H9 (cell line): ENCODE data around the gene COL18A1. TPM values are rescaled to one million over a fixed set of nuclear protein-coding genes. Genes with fewer than 3 reads are reported as not detected.

Experiments
- DNase-seq: peaks from one replicate; pipeline ENCODE4 v3.0.0-alpha.2; 2017
- H2AFZ ChIP-seq: one replicate; pipeline ENCODE4 v1.6.1; 2013; ENCODE audit warnings: mild to moderate bottlenecking, low read length, control low read depth, moderate library complexity
- H2AK5ac ChIP-seq: 2 replicates; pipeline ENCODE4 v1.6.1; 2013; ENCODE audit warnings: low read length, control low read depth, mixed read lengths; ENCODE audit not compliant: insufficient read length
- H2BK120ac ChIP-seq: one replicate; pipeline ENCODE4 v1.6.1; 2013; ENCODE audit warnings: low read depth, mild to moderate bottlenecking, low read length, control low read depth, inconsistent platforms; ENCODE audit not compliant: poor library complexity, severe bottlenecking
- H2BK12ac ChIP-seq: 2 replicates; pipeline ENCODE4 v1.6.1; 2013; ENCODE audit warnings: low read length, control low read depth, mixed read lengths, low read depth; ENCODE audit not compliant: insufficient read length
- H2BK15ac ChIP-seq: 2 replicates; pipeline ENCODE4 v1.6.1; 2013; ENCODE audit warnings: low read depth, low read length, control low read depth
- H2BK20ac ChIP-seq: one replicate; pipeline ENCODE4 v1.6.1; 2013; ENCODE audit warnings: low read depth, mild to moderate bottlenecking, low read length, control low read depth, inconsistent platforms; ENCODE audit not compliant: poor library complexity, severe bottlenecking
- H2BK5ac ChIP-seq: 2 replicates; pipeline ENCODE4 v1.6.1; 2013; ENCODE audit warnings: low read length, control low read depth, mixed read lengths; ENCODE audit not compliant: insufficient read length
- H3K14ac ChIP-seq: 2 replicates; pipeline ENCODE4 v1.6.1; 2013; ENCODE audit warnings: low read length, control low read depth; ENCODE audit not compliant: insufficient read depth
- H3K18ac ChIP-seq: 2 replicates; pipeline ENCODE4 v1.6.1; 2013; ENCODE audit warnings: low read depth, mild to moderate bottlenecking, mixed read lengths, low read length, control low read depth; ENCODE audit not compliant: insufficient read length
- H3K23ac ChIP-seq: 2 replicates; pipeline ENCODE4 v1.6.1; 2013; ENCODE audit warnings: low read length, control low read depth, mixed read lengths, low read depth; ENCODE audit not compliant: insufficient read length
- H3K23me2 ChIP-seq: 2 replicates; pipeline ENCODE4 v1.6.1; 2013; ENCODE audit warnings: low read depth, mild to moderate bottlenecking, mixed read lengths, low read length, control low read depth; ENCODE audit not compliant: insufficient read length, poor library complexity, severe bottlenecking
- H3K27ac ChIP-seq: 2 replicates; pipeline ENCODE4 v1.5.1; 2013; ENCODE audit warnings: low read length, control low read depth, mixed read lengths, low read depth; ENCODE audit not compliant: insufficient read length
- H3K27me3 ChIP-seq: 2 replicates; pipeline ENCODE4 v1.6.1; 2013; ENCODE audit warnings: low read length, control low read depth, inconsistent platforms; ENCODE audit not compliant: insufficient read depth
- H3K4ac ChIP-seq: 2 replicates; pipeline ENCODE4 v1.6.1; 2013; ENCODE audit warnings: low read depth, mild to moderate bottlenecking, control low read depth, inconsistent platforms, low read length, moderate library complexity
- H3K4me1 ChIP-seq: 2 replicates; pipeline ENCODE4 v1.6.1; 2013; ENCODE audit warnings: low read length, control low read depth, inconsistent platforms; ENCODE audit not compliant: insufficient read depth
- H3K4me2 ChIP-seq: 2 replicates; pipeline ENCODE4 v1.6.1; 2013; ENCODE audit warnings: low read length, control low read depth, mixed read lengths; ENCODE audit not compliant: insufficient read length, insufficient read depth
- H3K56ac ChIP-seq: 2 replicates; pipeline ENCODE4 v1.6.1; 2013; ENCODE audit warnings: low read depth, mild to moderate bottlenecking, mixed read lengths, low read length, control low read depth; ENCODE audit not compliant: insufficient read length
- H3K79me1 ChIP-seq: 2 replicates; pipeline ENCODE4 v1.6.1; 2013; ENCODE audit warnings: low read depth, mild to moderate bottlenecking, moderate library complexity, low read length, control low read depth, inconsistent platforms; ENCODE audit not compliant: insufficient read depth, poor library complexity, severe bottlenecking
- H3K79me2 ChIP-seq: 2 replicates; pipeline ENCODE4 v1.6.1; 2013; ENCODE audit warnings: low read length, control low read depth, inconsistent platforms; ENCODE audit not compliant: insufficient read depth
- H3K9ac ChIP-seq: 2 replicates; pipeline ENCODE4 v1.6.1; 2013; ENCODE audit warnings: low read length, control low read depth, mixed read lengths; ENCODE audit not compliant: insufficient read length; ENCODE audit errors: extremely low read depth
- H3K9me3 ChIP-seq: one replicate; pipeline ENCODE4 v1.6.1; 2013; ENCODE audit warnings: low read depth, low read length, inconsistent platforms; ENCODE audit not compliant: control insufficient read depth
- H3T11ph ChIP-seq: one replicate; pipeline ENCODE4 v1.6.1; 2013; ENCODE audit warnings: mild to moderate bottlenecking, low read length, control low read depth, inconsistent platforms
- H4K20me1 ChIP-seq: one replicate; pipeline ENCODE4 v1.6.1; 2013; ENCODE audit not compliant: control insufficient read depth, insufficient read length, insufficient read depth
- H4K5ac ChIP-seq: 2 replicates; pipeline ENCODE4 v1.6.1; 2013; ENCODE audit warnings: low read depth, mild to moderate bottlenecking, mixed read lengths, low read length, control low read depth; ENCODE audit not compliant: insufficient read length
- H4K8ac ChIP-seq: replicated peaks from 2 replicates; pipeline ENCODE4 v1.6.1; 2013; ENCODE audit warnings: low read length, control low read depth, mixed read lengths, low read depth; ENCODE audit not compliant: insufficient read length
- H4K91ac ChIP-seq: 2 replicates; pipeline ENCODE4 v1.6.1; 2013; ENCODE audit warnings: low read depth, mild to moderate bottlenecking, moderate library complexity, mixed read lengths, low read length, control low read depth; ENCODE audit not compliant: insufficient read length
- H3K27ac Mint-ChIP-seq, 3 experiments: 2 replicates in 2 of 3; 3 replicates in 1 of 3; pipeline ENCODE4 v1.8.0; 2020 to 2021; ENCODE audit warnings: mixed read lengths in 3 of 3, mild to moderate bottlenecking in 1 of 3, moderate library complexity in 1 of 3
- H3K27me3 Mint-ChIP-seq: 2 replicates; pipeline ENCODE4 v1.8.0; 2021; ENCODE audit warnings: low read depth, mild to moderate bottlenecking, moderate library complexity, mixed read lengths
- H3K36me3 Mint-ChIP-seq, 3 experiments: 2 replicates in 2 of 3; 3 replicates in 1 of 3; pipeline ENCODE4 v1.8.0; 2020 to 2021; ENCODE audit warnings: low read depth in 3 of 3, mixed read lengths in 3 of 3; ENCODE audit not compliant: insufficient read depth in 1 of 3
- H3K4me1 Mint-ChIP-seq, 2 experiments: 2 replicates each; pipeline ENCODE4 v1.8.0; 2020; ENCODE audit warnings: mixed read lengths in 2 of 2
- H3K4me3 Mint-ChIP-seq, 2 experiments: 2 replicates in 1 of 2; 3 replicates in 1 of 2; pipeline ENCODE4 v1.8.0; 2020 to 2021; ENCODE audit warnings: mild to moderate bottlenecking in 2 of 2, mixed read lengths in 2 of 2, moderate library complexity in 1 of 2
- H3K9me3 Mint-ChIP-seq, 2 experiments: 2 replicates in 1 of 2; 3 replicates in 1 of 2; pipeline ENCODE4 v1.8.0; 2020; ENCODE audit warnings: mild to moderate bottlenecking in 2 of 2, mixed read lengths in 2 of 2, moderate library complexity in 1 of 2
- CTCF ChIP-seq: fragments of 200-600 bp; sonication (generic); conservative IDR thresholded peaks from 3 replicates; pipeline ENCODE4 v1.8.0; 2021; ENCODE audit warnings: antibody characterized with exemption, mild to moderate bottlenecking
- WGBS: extraction: QIAGEN DNeasy Blood & Tissue Kit; methylation state at CpG from one replicate; pipeline ENCODE4 v1.1.7; 2013; ENCODE audit warnings: missing lambda C conversion rate, low lambda C conversion rate, mixed read lengths; ENCODE audit not compliant: insufficient read length; ENCODE audit errors: extremely low coverage; 5-methylcytosine and 5-hydroxymethylcytosine counted together
- total RNA-seq: library from RNA; stranded (reverse); gene quantifications from 2 replicates; pipeline ENCODE4 v1.2.1, GENCODE V29; 2021

Gene COL18A1
- total RNA-seq, 1 experiment from 2014 or later = 232 TPM

- no peak overlapping the region for H4K91ac ChIP-seq
- Mint-ChIP-seq H3K27ac (no peak overlapping the region), H3K4me3 (no peak overlapping the region), H3K36me3 (peaks cover 0 to 6% (median 0%) of the 10 kb centered on the region in 3 experiments; a peak in 1 of 7 replicates), H3K27me3 (peaks cover 8% of the 10 kb centered on the region), H3K4me1 (peaks cover 4 to 6% of the 10 kb centered on the region in 2 experiments; a peak in 1 of 4 replicates), H3K9me3 (peaks cover 0 to 5% of the 10 kb centered on the region in 2 experiments; a peak in 2 of 5 replicates)
- H3K23me2 ChIP-seq = no peaks in the 10 kb centered on the region
- H2AFZ ChIP-seq = no peak overlapping the region
- H3K4me2 ChIP-seq = no peak overlapping the region
- no peaks in the 10 kb centered on the region for H3K27me3 ChIP-seq
- DNase-seq = no peak
- H2BK120ac ChIP-seq = no peak overlapping the region
- no peak overlapping the region for H3T11ph ChIP-seq
- no peak overlapping the region for H2BK20ac ChIP-seq
- H2BK5ac ChIP-seq = no peak overlapping the region
- H3K18ac ChIP-seq = no peak overlapping the region
- no peak overlapping the region for H2BK15ac ChIP-seq
- no peak overlapping the region for H2BK12ac ChIP-seq
- no peaks in the 10 kb centered on the region for H4K20me1 ChIP-seq
- no peak overlapping the region for H4K5ac ChIP-seq
- no peak overlapping the region for H3K9ac ChIP-seq
- H3K9me3 ChIP-seq = no peaks in the 10 kb centered on the region
- no peaks in the 10 kb centered on the region for H3K4me1 ChIP-seq
- H3K56ac ChIP-seq = no peak overlapping the region
- no peak overlapping the region for H2AK5ac ChIP-seq
- no peak overlapping the region for H3K14ac ChIP-seq
- no peak overlapping the region for H4K8ac ChIP-seq
- no peak overlapping the region for H3K4ac ChIP-seq
- no peaks in the 10 kb centered on the region for H3K79me2 ChIP-seq
- WGBS = no CpG with 5 or more reads among the region's 11 CpGs
- H3K79me1 ChIP-seq = no peaks in the 10 kb centered on the region
- H3K23ac ChIP-seq = no peak overlapping the region
- no peak for TF ChIP-seq CTCF
- H3K27ac ChIP-seq = no peak overlapping the region
Measured at GRCh38 chr21:45386336-45386727, 18.6 kb upstream of the COL18A1 start.
